SK-N-SH (cell line): Measurements from ENCODE around the gene SPANXA2. TPM values are rescaled to one million over a fixed set of nuclear protein-coding genes. Genes with fewer than 3 reads are reported as not detected.

Source experiments
- CTCF ChIA-PET: fragments of 300-600, 350-600 bp; formaldehyde crosslinking; extraction: SDS; loops from one replicate; lab custom pipeline; 2021; lab: Yijun Ruan, JAX
- POLR2A ChIA-PET: fragments of 350-600 bp; sonication (Branson Sonifier 250); formaldehyde crosslinking; extraction: SDS; loops from one replicate; lab custom pipeline; 2020; ENCODE audit warnings: antibody characterized with exemption, inconsistent platforms; lab: Yijun Ruan, JAX
- DNase-seq: peaks from one replicate; pipeline ENCODE4 v3.0.0; 2012
- H2AFZ ChIP-seq: fragments of 200-600 bp; sonication (generic); 2 replicates; pipeline ENCODE4 v1.8.1; 2016; ENCODE audit warnings: antibody characterized with exemption, mild to moderate bottlenecking, low read depth
- H3F3A ChIP-seq: fragments of 200-600 bp; sonication (generic); replicated peaks from 2 replicates; pipeline ENCODE3; 2016; ENCODE audit warnings: antibody characterized with exemption, mild to moderate bottlenecking; ENCODE audit not compliant: insufficient read depth
- H3K27ac ChIP-seq, 2 experiments: fragments of 200-500 bp in 1 of 2; fragments of 200-600 bp in 1 of 2; sonication (Bioruptor generic) in 1 of 2; sonication (generic), shearing (Covaris generic) in 1 of 2; 2 replicates each; pipeline versions ENCODE4 v1.5.1 to v1.6.1; 2014 to 2016; ENCODE audit warnings: low read depth in 2 of 2, inconsistent platforms in 1 of 2, low read length in 1 of 2, mild to moderate bottlenecking in 1 of 2, mixed read lengths in 1 of 2
- H3K27me3 ChIP-seq: fragments of 200-600 bp; sonication (generic), shearing (Covaris generic); 2 replicates; pipeline ENCODE4 v1.6.1; 2016; ENCODE audit warnings: mixed run types; ENCODE audit not compliant: insufficient read depth
- H3K36me3 ChIP-seq, 2 experiments: fragments of 200-500 bp in 1 of 2; fragments of 200-600 bp in 1 of 2; sonication (Bioruptor generic) in 1 of 2; sonication (generic) in 1 of 2; replicated peaks in 1 of 2; 2 replicates each; pipeline versions ENCODE3 to v1.5.1; 2014 to 2016; ENCODE audit warnings: low read length in 1 of 2, mild to moderate bottlenecking in 1 of 2; ENCODE audit not compliant: insufficient read depth in 2 of 2, control insufficient read depth in 1 of 2
- H3K4me1 ChIP-seq, 2 experiments: fragments of 200-500 bp in 1 of 2; fragments of 200-600 bp in 1 of 2; sonication (Bioruptor generic) in 1 of 2; sonication (generic), shearing (Covaris generic) in 1 of 2; 2 replicates each; pipeline versions ENCODE4 v1.5.1 to v1.6.1; 2014 to 2016; ENCODE audit warnings: low read depth in 1 of 2, low read length in 1 of 2, mixed run types in 1 of 2; ENCODE audit not compliant: insufficient read depth in 2 of 2, control insufficient read depth in 1 of 2
- H3K4me2 ChIP-seq: fragments of 200-600 bp; sonication (generic), shearing (Covaris generic); 2 replicates; pipeline ENCODE4 v1.6.1; 2017; ENCODE audit warnings: mixed run types
- H3K4me3 ChIP-seq, 2 experiments: fragments of 200-500 bp in 1 of 2; fragments of 200-600 bp in 1 of 2; sonication (Bioruptor generic) in 1 of 2; sonication (generic), shearing (Covaris generic) in 1 of 2; 2 replicates each; pipeline versions ENCODE4 v1.5.1 to v1.8.1; 2014 to 2016; ENCODE audit warnings: low read depth in 2 of 2, inconsistent platforms in 1 of 2, low read length in 1 of 2, mild to moderate bottlenecking in 1 of 2, mixed read lengths in 1 of 2, moderate library complexity in 1 of 2
- H3K79me2 ChIP-seq: fragments of 200-600 bp; sonication (generic); 2 replicates; pipeline ENCODE4 v1.8.1; 2017; ENCODE audit warnings: mild to moderate bottlenecking; ENCODE audit not compliant: insufficient read depth
- H3K9ac ChIP-seq: fragments of 200-600 bp; sonication (generic); 2 replicates; pipeline ENCODE4 v1.6.1; 2017; ENCODE audit warnings: mixed run types
- H3K9me2 ChIP-seq: fragments of 200-600 bp; sonication (generic); 2 replicates; pipeline ENCODE4 v1.6.1; 2017; ENCODE audit warnings: mixed run types
- H3K9me3 ChIP-seq: fragments of 200-600 bp; sonication (generic); 2 replicates; pipeline ENCODE4 v1.6.1; 2017; ENCODE audit warnings: mixed run types, mild to moderate bottlenecking, moderate library complexity
- H4K20me1 ChIP-seq: fragments of 200-600 bp; sonication (generic); 2 replicates; pipeline ENCODE4 v1.6.1; 2017; ENCODE audit warnings: mild to moderate bottlenecking, mixed run types; ENCODE audit not compliant: insufficient read depth
- CHD2 ChIP-seq: fragments of 150-350 bp; IDR thresholded peaks from 2 replicates; pipeline ENCODE4 v1.6.1; 2018; ENCODE audit warnings: low read length; ENCODE audit not compliant: partially characterized antibody
- EZH2phosphoT487 ChIP-seq: fragments of 200-600 bp; sonication (generic); IDR thresholded peaks from 2 replicates; pipeline ENCODE4 v1.6.1; 2017; ENCODE audit warnings: low read depth, mixed run types, mild to moderate bottlenecking, antibody characterized with exemption, moderate library complexity, borderline replicate concordance
- FOXM1 ChIP-seq: IDR thresholded peaks from 2 replicates; pipeline ENCODE4 v1.4.0; 2012; ENCODE audit warnings: low read depth, mild to moderate bottlenecking
- GATA2 ChIP-seq: sonication (generic); formaldehyde crosslinking; IDR thresholded peaks from 2 replicates; pipeline ENCODE4 v1.5.0; 2020; ENCODE audit warnings: mild to moderate bottlenecking, missing genetic modification reagents
- JUND ChIP-seq: IDR thresholded peaks from 2 replicates; pipeline ENCODE4 v1.4.0; 2012
- MEF2A ChIP-seq: IDR thresholded peaks from 2 replicates; pipeline ENCODE4 v1.4.0; 2012; ENCODE audit warnings: low read depth, borderline replicate concordance
- MXI1 ChIP-seq: IDR thresholded peaks from 2 replicates; pipeline ENCODE4 v1.6.1; 2012; ENCODE audit warnings: mild to moderate bottlenecking, low read depth, low read length, improper control_type of control experiment
- NFIC ChIP-seq: IDR thresholded peaks from 2 replicates; pipeline ENCODE4 v1.4.0; 2012; ENCODE audit warnings: borderline replicate concordance
- NRF1 ChIP-seq: IDR thresholded peaks from 2 replicates; pipeline ENCODE4 v1.6.1; 2012; ENCODE audit warnings: low read depth, mild to moderate bottlenecking, low read length
- RAD21 ChIP-seq: IDR thresholded peaks from 2 replicates; pipeline ENCODE4 v1.6.1; 2012; ENCODE audit warnings: mild to moderate bottlenecking, low read length
- RCOR1 ChIP-seq: fragments of 150-350 bp; IDR thresholded peaks from 2 replicates; pipeline ENCODE4 v1.6.1; 2017; ENCODE audit warnings: antibody characterized with exemption, low read length
- RXRA ChIP-seq: IDR thresholded peaks from 2 replicates; pipeline ENCODE4 v1.4.0; 2012; ENCODE audit warnings: low read depth, mild to moderate bottlenecking, borderline replicate concordance
- TCF12 ChIP-seq: IDR thresholded peaks from 2 replicates; pipeline ENCODE4 v1.4.0; 2012
- YY1 ChIP-seq: IDR thresholded peaks from 2 replicates; pipeline ENCODE4 v1.4.0; 2012; ENCODE audit warnings: low read depth, mild to moderate bottlenecking
- WGBS: methylation state at CpG from one replicate; pipeline ENCODE4 v1.1.6; 2017; ENCODE audit warnings: low lambda C conversion rate; 5-methylcytosine and 5-hydroxymethylcytosine counted together
- polyA plus RNA-seq, 3 experiments: library from polyadenylated mRNA; depleted of rRNA; stranded (reverse); fragments of >200 nt; gene quantifications; 2 replicates each; pipeline ENCODE4 v1.2.3, GENCODE V29; 2012
- TF ChIP-seq, protein P1 (sequence below): IDR thresholded peaks from 2 replicates; pipeline ENCODE4 v1.4.0; 2012; ENCODE audit warnings: low read depth, borderline replicate concordance
- TF ChIP-seq, protein P2 (sequence below): IDR thresholded peaks from 2 replicates; pipeline ENCODE4 v1.6.1; 2012; ENCODE audit warnings: mild to moderate bottlenecking, low read depth, low read length, moderate library complexity
- TF ChIP-seq, protein P3 (sequence below): fragments of 150-350 bp; IDR thresholded peaks from 2 replicates; pipeline ENCODE4 v1.6.1; 2017; ENCODE audit warnings: antibody characterized with exemption, low read length, low read depth, borderline replicate concordance
- TF ChIP-seq, protein P4 (sequence below): IDR thresholded peaks from 2 replicates; pipeline ENCODE4 v1.4.0; 2012; ENCODE audit warnings: low read depth
- TF ChIP-seq, protein P5 (sequence below): fragments of 200-600 bp; sonication (generic); IDR thresholded peaks from 2 replicates; pipeline ENCODE4 v1.6.1; 2017; ENCODE audit warnings: antibody characterized with exemption, mild to moderate bottlenecking, moderate library complexity
- TF ChIP-seq, protein P6 (sequence below): IDR thresholded peaks from 2 replicates; pipeline ENCODE4; 2012

Gene SPANXA2
- polyA plus RNA-seq, 1 of the 3 experiments (the other 2 are of a cell fraction), result 26.4 TPM

DNA sequence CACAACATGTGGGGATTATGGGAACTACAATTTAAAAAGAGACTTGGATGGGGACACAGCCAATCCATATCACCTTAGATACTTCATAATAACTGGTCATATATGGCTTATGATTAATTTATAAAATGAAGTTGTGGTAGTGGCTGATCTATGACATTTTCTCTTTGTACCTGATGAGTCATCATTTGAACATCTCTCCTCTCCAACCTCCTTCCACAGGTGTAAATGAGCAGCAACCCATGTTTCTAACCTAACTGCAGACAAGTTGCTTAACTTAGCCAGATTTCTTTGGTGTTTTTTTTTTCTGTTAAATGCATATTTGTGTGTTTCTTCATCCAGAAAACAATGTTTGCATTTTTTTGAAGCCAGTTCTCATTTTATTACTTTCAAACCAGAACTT lies 42.6 kb downstream of the SPANXA2 start (continued):
- TF ChIP-seq, protein P1, sequence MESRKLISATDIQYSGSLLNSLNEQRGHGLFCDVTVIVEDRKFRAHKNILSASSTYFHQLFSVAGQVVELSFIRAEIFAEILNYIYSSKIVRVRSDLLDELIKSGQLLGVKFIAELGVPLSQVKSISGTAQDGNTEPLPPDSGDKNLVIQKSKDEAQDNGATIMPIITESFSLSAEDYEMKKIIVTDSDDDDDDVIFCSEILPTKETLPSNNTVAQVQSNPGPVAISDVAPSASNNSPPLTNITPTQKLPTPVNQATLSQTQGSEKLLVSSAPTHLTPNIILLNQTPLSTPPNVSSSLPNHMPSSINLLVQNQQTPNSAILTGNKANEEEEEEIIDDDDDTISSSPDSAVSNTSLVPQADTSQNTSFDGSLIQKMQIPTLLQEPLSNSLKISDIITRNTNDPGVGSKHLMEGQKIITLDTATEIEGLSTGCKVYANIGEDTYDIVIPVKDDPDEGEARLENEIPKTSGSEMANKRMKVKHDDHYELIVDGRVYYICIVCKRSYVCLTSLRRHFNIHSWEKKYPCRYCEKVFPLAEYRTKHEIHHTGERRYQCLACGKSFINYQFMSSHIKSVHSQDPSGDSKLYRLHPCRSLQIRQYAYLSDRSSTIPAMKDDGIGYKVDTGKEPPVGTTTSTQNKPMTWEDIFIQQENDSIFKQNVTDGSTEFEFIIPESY, result no peak

DNA sequence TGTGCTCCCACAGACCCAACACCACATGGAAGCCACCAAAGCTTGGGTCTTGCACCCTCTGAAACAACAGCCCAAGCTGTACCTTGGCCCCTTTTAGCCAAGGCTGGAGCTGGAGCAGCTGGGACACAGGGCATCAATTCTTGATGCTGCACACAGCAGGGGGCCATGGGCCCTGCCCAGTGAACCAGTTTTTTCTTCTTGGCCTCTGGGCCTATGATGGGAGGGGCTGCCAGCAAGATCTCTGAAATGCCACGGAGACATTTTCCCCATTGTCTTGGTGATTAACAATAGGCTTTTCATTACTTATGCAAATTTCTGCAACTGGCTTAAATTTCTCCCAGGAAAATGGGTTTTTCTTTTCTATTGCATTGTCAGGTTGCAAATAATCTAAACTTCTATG lies 49.0 kb downstream of the SPANXA2 start:
- DNase-seq, result no peak
- Histone ChIP-seq H3K27ac (no peak overlapping the region), H3K9ac (no peak overlapping the region), H3K4me1 (no peaks in the 10 kb centered on the region), H3K27me3 (no peaks in the 10 kb centered on the region; the same call in 1 of the 2 replicates), H2AFZ (no peak overlapping the region), H3K36me3 (no peaks in the 10 kb centered on the region), H3F3A (no peaks in the 10 kb centered on the region), H3K9me2 (no peaks in the 10 kb centered on the region), H4K20me1 (no peaks in the 10 kb centered on the region), H3K9me3 (no peaks in the 10 kb centered on the region), H3K4me3 (no peak overlapping the region), H3K4me2 (no peak overlapping the region), H3K79me2 (no peaks in the 10 kb centered on the region)
- TF ChIP-seq NRF1, result no peak
- no peak for TF ChIP-seq MXI1
- TF ChIP-seq TCF12, result no peak
- no peak for TF ChIP-seq RCOR1
- TF ChIP-seq EZH2phosphoT487, result no peak
- no peak for TF ChIP-seq CHD2
- no peak for TF ChIP-seq YY1
- TF ChIP-seq RXRA, result no peak
- TF ChIP-seq, protein P2, sequence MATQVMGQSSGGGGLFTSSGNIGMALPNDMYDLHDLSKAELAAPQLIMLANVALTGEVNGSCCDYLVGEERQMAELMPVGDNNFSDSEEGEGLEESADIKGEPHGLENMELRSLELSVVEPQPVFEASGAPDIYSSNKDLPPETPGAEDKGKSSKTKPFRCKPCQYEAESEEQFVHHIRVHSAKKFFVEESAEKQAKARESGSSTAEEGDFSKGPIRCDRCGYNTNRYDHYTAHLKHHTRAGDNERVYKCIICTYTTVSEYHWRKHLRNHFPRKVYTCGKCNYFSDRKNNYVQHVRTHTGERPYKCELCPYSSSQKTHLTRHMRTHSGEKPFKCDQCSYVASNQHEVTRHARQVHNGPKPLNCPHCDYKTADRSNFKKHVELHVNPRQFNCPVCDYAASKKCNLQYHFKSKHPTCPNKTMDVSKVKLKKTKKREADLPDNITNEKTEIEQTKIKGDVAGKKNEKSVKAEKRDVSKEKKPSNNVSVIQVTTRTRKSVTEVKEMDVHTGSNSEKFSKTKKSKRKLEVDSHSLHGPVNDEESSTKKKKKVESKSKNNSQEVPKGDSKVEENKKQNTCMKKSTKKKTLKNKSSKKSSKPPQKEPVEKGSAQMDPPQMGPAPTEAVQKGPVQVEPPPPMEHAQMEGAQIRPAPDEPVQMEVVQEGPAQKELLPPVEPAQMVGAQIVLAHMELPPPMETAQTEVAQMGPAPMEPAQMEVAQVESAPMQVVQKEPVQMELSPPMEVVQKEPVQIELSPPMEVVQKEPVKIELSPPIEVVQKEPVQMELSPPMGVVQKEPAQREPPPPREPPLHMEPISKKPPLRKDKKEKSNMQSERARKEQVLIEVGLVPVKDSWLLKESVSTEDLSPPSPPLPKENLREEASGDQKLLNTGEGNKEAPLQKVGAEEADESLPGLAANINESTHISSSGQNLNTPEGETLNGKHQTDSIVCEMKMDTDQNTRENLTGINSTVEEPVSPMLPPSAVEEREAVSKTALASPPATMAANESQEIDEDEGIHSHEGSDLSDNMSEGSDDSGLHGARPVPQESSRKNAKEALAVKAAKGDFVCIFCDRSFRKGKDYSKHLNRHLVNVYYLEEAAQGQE, result no peak
- TF ChIP-seq, protein P3, sequence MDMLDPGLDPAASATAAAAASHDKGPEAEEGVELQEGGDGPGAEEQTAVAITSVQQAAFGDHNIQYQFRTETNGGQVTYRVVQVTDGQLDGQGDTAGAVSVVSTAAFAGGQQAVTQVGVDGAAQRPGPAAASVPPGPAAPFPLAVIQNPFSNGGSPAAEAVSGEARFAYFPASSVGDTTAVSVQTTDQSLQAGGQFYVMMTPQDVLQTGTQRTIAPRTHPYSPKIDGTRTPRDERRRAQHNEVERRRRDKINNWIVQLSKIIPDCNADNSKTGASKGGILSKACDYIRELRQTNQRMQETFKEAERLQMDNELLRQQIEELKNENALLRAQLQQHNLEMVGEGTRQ, result no peak
- TF ChIP-seq, protein P4, sequence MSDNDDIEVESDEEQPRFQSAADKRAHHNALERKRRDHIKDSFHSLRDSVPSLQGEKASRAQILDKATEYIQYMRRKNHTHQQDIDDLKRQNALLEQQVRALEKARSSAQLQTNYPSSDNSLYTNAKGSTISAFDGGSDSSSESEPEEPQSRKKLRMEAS, result no peak
- TF ChIP-seq, protein P5, sequence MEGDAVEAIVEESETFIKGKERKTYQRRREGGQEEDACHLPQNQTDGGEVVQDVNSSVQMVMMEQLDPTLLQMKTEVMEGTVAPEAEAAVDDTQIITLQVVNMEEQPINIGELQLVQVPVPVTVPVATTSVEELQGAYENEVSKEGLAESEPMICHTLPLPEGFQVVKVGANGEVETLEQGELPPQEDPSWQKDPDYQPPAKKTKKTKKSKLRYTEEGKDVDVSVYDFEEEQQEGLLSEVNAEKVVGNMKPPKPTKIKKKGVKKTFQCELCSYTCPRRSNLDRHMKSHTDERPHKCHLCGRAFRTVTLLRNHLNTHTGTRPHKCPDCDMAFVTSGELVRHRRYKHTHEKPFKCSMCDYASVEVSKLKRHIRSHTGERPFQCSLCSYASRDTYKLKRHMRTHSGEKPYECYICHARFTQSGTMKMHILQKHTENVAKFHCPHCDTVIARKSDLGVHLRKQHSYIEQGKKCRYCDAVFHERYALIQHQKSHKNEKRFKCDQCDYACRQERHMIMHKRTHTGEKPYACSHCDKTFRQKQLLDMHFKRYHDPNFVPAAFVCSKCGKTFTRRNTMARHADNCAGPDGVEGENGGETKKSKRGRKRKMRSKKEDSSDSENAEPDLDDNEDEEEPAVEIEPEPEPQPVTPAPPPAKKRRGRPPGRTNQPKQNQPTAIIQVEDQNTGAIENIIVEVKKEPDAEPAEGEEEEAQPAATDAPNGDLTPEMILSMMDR, result no peak
- no peak for TF ChIP-seq RAD21
- no peak for TF ChIP-seq NFIC
- no peak for TF ChIP-seq GATA2 (CRISPR knock-in tag)
- TF ChIP-seq, protein P6, sequence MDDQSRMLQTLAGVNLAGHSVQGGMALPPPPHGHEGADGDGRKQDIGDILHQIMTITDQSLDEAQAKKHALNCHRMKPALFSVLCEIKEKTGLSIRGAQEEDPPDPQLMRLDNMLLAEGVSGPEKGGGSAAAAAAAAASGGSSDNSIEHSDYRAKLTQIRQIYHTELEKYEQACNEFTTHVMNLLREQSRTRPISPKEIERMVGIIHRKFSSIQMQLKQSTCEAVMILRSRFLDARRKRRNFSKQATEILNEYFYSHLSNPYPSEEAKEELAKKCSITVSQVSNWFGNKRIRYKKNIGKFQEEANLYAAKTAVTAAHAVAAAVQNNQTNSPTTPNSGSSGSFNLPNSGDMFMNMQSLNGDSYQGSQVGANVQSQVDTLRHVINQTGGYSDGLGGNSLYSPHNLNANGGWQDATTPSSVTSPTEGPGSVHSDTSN, result no peak
- no peak for TF ChIP-seq FOXM1
- TF ChIP-seq MEF2A, result no peak
- no peak for TF ChIP-seq JUND
- WGBS, result 9% methylated on average over 1 of the region's 1 CpG
- ChIA-PET CTCF (no interaction called here), POLR2A (no interaction called here)
